Measurements from ENCODE around the gene CHRM2. TPM values are rescaled to one million over a fixed set of nuclear protein-coding genes. Genes with fewer than 3 reads are reported as not detected.

Gene CHRM2
- total RNA-seq, 2 donors from 2014 or later: not detected

- Mint-ChIP-seq H3K4me1 (ENCODE audit: low read depth in 2 of 2) (no peaks in the 10 kb centered on the region), H3K27me3 (no peaks in the 10 kb centered on the region), H3K27ac (no peak overlapping the region), H3K36me3 (no peaks in the 10 kb centered on the region), H3K9me3 (peaks cover 15% of the 10 kb centered on the region), H3K4me3 (no peak overlapping the region)
- no peak for ATAC-seq
- no peak for DNase-seq (ENCODE audit: low spot score)
These were observed 134.6 kb downstream of the CHRM2 start for GRCh38 chr7:137003086-137003485.

DNA sequence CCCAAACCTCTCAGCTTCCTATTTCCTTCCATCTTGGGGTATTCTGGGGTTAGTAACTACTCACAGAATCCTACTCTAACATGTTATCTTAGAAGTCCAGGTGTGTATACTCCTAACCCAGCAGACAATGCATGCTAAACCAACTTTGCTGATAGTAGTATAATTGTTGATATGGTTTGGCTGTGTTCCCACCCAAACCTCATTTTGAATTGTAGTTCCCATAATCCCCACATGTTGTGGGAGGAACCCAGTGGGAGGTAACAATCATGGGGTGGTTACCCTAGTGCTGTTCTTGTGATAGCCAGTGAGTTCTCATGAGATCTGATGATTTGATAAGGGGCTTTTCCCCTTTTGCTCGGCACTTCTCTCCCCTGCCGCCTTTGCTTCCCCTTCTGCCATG is 135.1 kb downstream of the CHRM2 start:
- Mint-ChIP-seq H3K9me3 (peaks cover 14% of the 10 kb centered on the region), H3K36me3 (no peaks in the 10 kb centered on the region), H3K27ac (no peak overlapping the region), H3K27me3 (no peaks in the 10 kb centered on the region), H3K4me3 (no peak overlapping the region), H3K4me1 (ENCODE audit: low read depth in 2 of 2) (no peaks in the 10 kb centered on the region)
- ATAC-seq (no peak), DNase-seq (ENCODE audit: low spot score) (no peak)

GRCh38 chr7:137005873-137006272 is 137.4 kb downstream of the CHRM2 start:
- no peak for ATAC-seq
- Mint-ChIP-seq H3K4me3 (no peak overlapping the region), H3K9me3 (peaks cover 11% of the 10 kb centered on the region), H3K27me3 (no peaks in the 10 kb centered on the region), H3K36me3 (no peaks in the 10 kb centered on the region), H3K27ac (no peak overlapping the region), H3K4me1 (ENCODE audit: low read depth in 2 of 2) (no peaks in the 10 kb centered on the region)
- DNase-seq (ENCODE audit: low spot score): no peak

- H3K9me3 Mint-ChIP-seq: peaks cover 11% of the 10 kb centered on the region
- ATAC-seq: no peak
- no peak overlapping the region for H3K27ac Mint-ChIP-seq
- DNase-seq (ENCODE audit: low spot score): no peak
- no peaks in the 10 kb centered on the region for H3K36me3 Mint-ChIP-seq
- H3K4me1 Mint-ChIP-seq (ENCODE audit: low read depth in 2 of 2): no peaks in the 10 kb centered on the region
- no peaks in the 10 kb centered on the region for H3K27me3 Mint-ChIP-seq
- no peak overlapping the region for H3K4me3 Mint-ChIP-seq
These were observed 137.8 kb downstream of the CHRM2 start for GRCh38 chr7:137006293-137006692.

- Mint-ChIP-seq H3K27ac (no peak overlapping the region), H3K4me1 (ENCODE audit: low read depth in 2 of 2) (no peaks in the 10 kb centered on the region), H3K9me3 (peaks cover 11% of the 10 kb centered on the region), H3K27me3 (no peaks in the 10 kb centered on the region), H3K36me3 (no peaks in the 10 kb centered on the region), H3K4me3 (no peak overlapping the region)
- no peak for ATAC-seq
- no peak for DNase-seq (ENCODE audit: low spot score)
These were observed 138.7 kb downstream of the CHRM2 start for GRCh38 chr7:137007001-137007694.

GRCh38 chr7:137009404-137009803 is 141.0 kb downstream of the CHRM2 start:
- Mint-ChIP-seq H3K4me3 (no peak overlapping the region), H3K27ac (no peak overlapping the region)
- ATAC-seq: no peak

DNA sequence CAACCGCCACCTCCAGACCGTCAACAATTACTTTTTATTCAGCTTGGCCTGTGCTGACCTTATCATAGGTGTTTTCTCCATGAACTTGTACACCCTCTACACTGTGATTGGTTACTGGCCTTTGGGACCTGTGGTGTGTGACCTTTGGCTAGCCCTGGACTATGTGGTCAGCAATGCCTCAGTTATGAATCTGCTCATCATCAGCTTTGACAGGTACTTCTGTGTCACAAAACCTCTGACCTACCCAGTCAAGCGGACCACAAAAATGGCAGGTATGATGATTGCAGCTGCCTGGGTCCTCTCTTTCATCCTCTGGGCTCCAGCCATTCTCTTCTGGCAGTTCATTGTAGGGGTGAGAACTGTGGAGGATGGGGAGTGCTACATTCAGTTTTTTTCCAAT is 146.6 kb downstream of the CHRM2 start:
- peaks cover 11% of the 10 kb centered on the region for H3K9me3 Mint-ChIP-seq
- H3K27ac Mint-ChIP-seq: no peak overlapping the region
- no peak overlapping the region for H3K4me3 Mint-ChIP-seq
- H3K4me1 Mint-ChIP-seq (ENCODE audit: low read depth in 2 of 2): no peaks in the 10 kb centered on the region
- H3K36me3 Mint-ChIP-seq: no peaks in the 10 kb centered on the region
- no peaks in the 10 kb centered on the region for H3K27me3 Mint-ChIP-seq
- ATAC-seq (no peak), DNase-seq (ENCODE audit: low spot score) (no peak)

More at GRCh38 chr7:137009404-137009803, 141.0 kb downstream of the CHRM2 start:
- H3K9me3 Mint-ChIP-seq: peaks cover 8% of the 10 kb centered on the region
- no peaks in the 10 kb centered on the region for H3K4me1 Mint-ChIP-seq (ENCODE audit: low read depth in 2 of 2)
- H3K36me3 Mint-ChIP-seq: no peaks in the 10 kb centered on the region
- no peak for DNase-seq (ENCODE audit: low spot score)
- no peaks in the 10 kb centered on the region for H3K27me3 Mint-ChIP-seq

- Mint-ChIP-seq H3K36me3 (no peaks in the 10 kb centered on the region), H3K9me3 (peaks cover 11% of the 10 kb centered on the region), H3K27me3 (no peaks in the 10 kb centered on the region), H3K27ac (no peak overlapping the region), H3K4me1 (ENCODE audit: low read depth in 2 of 2) (no peaks in the 10 kb centered on the region), H3K4me3 (no peak overlapping the region)
- DNase-seq (ENCODE audit: low spot score) (no peak), ATAC-seq (no peak)
These were observed 148.8 kb downstream of the CHRM2 start for GRCh38 chr7:137017221-137017620.

GRCh38 chr7:137018468-137018867 is 150.0 kb downstream of the CHRM2 start:
- ATAC-seq (no peak), DNase-seq (ENCODE audit: low spot score) (no peak)
- no peak overlapping the region for H3K27ac Mint-ChIP-seq
- H3K4me1 Mint-ChIP-seq (ENCODE audit: low read depth in 2 of 2): no peaks in the 10 kb centered on the region
- H3K36me3 Mint-ChIP-seq: no peaks in the 10 kb centered on the region
- H3K9me3 Mint-ChIP-seq: peaks cover 11% of the 10 kb centered on the region
- H3K27me3 Mint-ChIP-seq: no peaks in the 10 kb centered on the region
- no peak overlapping the region for H3K4me3 Mint-ChIP-seq

- Mint-ChIP-seq H3K27ac (no peak overlapping the region), H3K36me3 (no peaks in the 10 kb centered on the region), H3K4me3 (no peak overlapping the region), H3K27me3 (no peaks in the 10 kb centered on the region), H3K9me3 (peaks cover 11% of the 10 kb centered on the region), H3K4me1 (ENCODE audit: low read depth in 2 of 2) (no peaks in the 10 kb centered on the region)
- ATAC-seq (no peak), DNase-seq (ENCODE audit: low spot score) (no peak)
These were observed 151.9 kb downstream of the CHRM2 start for GRCh38 chr7:137020351-137020750.

GRCh38 chr7:137025469-137026175 is 157.2 kb downstream of the CHRM2 start:
- Mint-ChIP-seq H3K36me3 (peaks cover 6% of the 10 kb centered on the region), H3K9me3 (peaks cover 17% of the 10 kb centered on the region), H3K4me1 (ENCODE audit: low read depth in 2 of 2) (no peaks in the 10 kb centered on the region), H3K27ac (no peak overlapping the region), H3K27me3 (no peaks in the 10 kb centered on the region), H3K4me3 (no peak overlapping the region)
- ATAC-seq (no peak), DNase-seq (ENCODE audit: low spot score) (no peak)

GRCh38 chr7:137026176-137026500 is 157.7 kb downstream of the CHRM2 start:
- H3K4me1 Mint-ChIP-seq (ENCODE audit: low read depth in 2 of 2): no peaks in the 10 kb centered on the region
- peaks cover 6% of the 10 kb centered on the region for H3K36me3 Mint-ChIP-seq
- H3K27me3 Mint-ChIP-seq: no peaks in the 10 kb centered on the region
- H3K4me3 Mint-ChIP-seq: no peak overlapping the region
- H3K9me3 Mint-ChIP-seq: peaks cover 19% of the 10 kb centered on the region
- ATAC-seq: no peak
- no peak for DNase-seq (ENCODE audit: low spot score)
- H3K27ac Mint-ChIP-seq: no peak overlapping the region

- Mint-ChIP-seq H3K4me1 (ENCODE audit: low read depth in 2 of 2) (no peaks in the 10 kb centered on the region), H3K27me3 (no peaks in the 10 kb centered on the region), H3K36me3 (no peaks in the 10 kb centered on the region), H3K27ac (no peak overlapping the region), H3K4me3 (no peak overlapping the region), H3K9me3 (peaks cover 13% of the 10 kb centered on the region)
- ATAC-seq (no peak), DNase-seq (ENCODE audit: low spot score) (no peak)
These were observed 164.0 kb downstream of the CHRM2 start for GRCh38 chr7:137032436-137032835.

DNA sequence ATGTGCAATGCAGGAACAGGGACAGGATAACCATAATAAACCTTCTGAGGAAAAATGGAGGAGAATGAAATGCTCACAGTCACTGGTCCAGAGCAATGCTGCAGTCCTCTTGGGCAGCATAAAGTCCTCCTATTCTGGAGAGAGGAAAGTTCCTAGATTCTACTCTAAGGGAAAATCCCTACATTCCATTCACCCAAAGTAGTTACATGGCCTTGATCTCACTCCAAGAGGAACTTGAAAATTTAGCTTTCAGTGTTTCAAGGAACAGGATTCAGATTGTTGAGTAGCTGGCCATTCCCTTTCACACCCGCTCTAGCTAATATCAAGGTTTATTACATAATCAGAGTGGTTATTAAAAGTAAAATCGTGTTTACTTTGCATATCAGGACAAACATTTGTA is 168.3 kb downstream of the CHRM2 start:
- peaks cover 6% of the 10 kb centered on the region for H3K9me3 Mint-ChIP-seq
- H3K27me3 Mint-ChIP-seq: no peaks in the 10 kb centered on the region
- no peak for ATAC-seq
- no peaks in the 10 kb centered on the region for H3K36me3 Mint-ChIP-seq
- no peak for DNase-seq (ENCODE audit: low spot score)
- H3K4me3 Mint-ChIP-seq: no peak overlapping the region
- no peak overlapping the region for H3K27ac Mint-ChIP-seq
- no peaks in the 10 kb centered on the region for H3K4me1 Mint-ChIP-seq (ENCODE audit: low read depth in 2 of 2)

DNA sequence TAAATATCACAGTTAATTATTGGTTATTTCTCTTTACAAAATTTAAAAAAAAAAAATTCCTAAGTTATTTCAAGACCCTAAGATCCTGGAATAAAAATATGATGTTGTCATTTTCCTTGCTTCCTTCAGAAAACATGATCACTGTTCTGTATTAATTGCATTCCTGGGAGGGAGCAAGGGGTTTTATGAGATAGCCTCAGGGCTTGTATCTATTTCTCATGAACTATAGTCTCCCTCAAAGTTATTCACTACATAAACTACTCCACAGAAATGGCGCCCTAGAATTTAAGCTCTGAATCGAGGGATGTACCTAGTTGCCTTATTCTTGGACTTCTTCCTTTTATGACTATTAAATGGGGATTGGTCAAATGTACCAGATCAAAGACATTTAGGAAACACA is 170.3 kb downstream of the CHRM2 start:
- no peaks in the 10 kb centered on the region for H3K27me3 Mint-ChIP-seq
- peaks cover 7% of the 10 kb centered on the region for H3K9me3 Mint-ChIP-seq
- no peak overlapping the region for H3K4me3 Mint-ChIP-seq
- H3K36me3 Mint-ChIP-seq: peaks cover 4% of the 10 kb centered on the region
- no peak for DNase-seq (ENCODE audit: low spot score)
- H3K4me1 Mint-ChIP-seq (ENCODE audit: low read depth in 2 of 2): no peaks in the 10 kb centered on the region
- no peak overlapping the region for H3K27ac Mint-ChIP-seq
- no peak for ATAC-seq
